Mesendoderm (in vitro differentiated cells): ENCODE data around the gene TRAPPC11.

Experiments used
- DNase-seq: peaks from one replicate; pipeline ENCODE4 v3.0.0; 2013
- H2AK5ac ChIP-seq: 2 replicates; pipeline ENCODE4 v1.6.1; 2013; ENCODE audit warnings: low read length, inconsistent platforms
- H2BK120ac ChIP-seq: 2 replicates; pipeline ENCODE4 v1.6.1; 2013; ENCODE audit warnings: low read depth, mild to moderate bottlenecking, low read length, moderate library complexity, mixed read lengths
- H2BK15ac ChIP-seq: replicated peaks from 2 replicates; pipeline ENCODE4 v1.6.1; 2013; ENCODE audit warnings: low read depth, mild to moderate bottlenecking, moderate library complexity
- H2BK5ac ChIP-seq: 2 replicates; pipeline ENCODE4 v1.6.1; 2013; ENCODE audit warnings: low read length, inconsistent platforms
- H3K18ac ChIP-seq: 2 replicates; pipeline ENCODE4 v1.6.1; 2013; ENCODE audit warnings: mild to moderate bottlenecking, low read length, mixed read lengths
- H3K23ac ChIP-seq: one replicate; pipeline ENCODE4 v1.6.1; 2013; ENCODE audit warnings: low read length
- H3K27ac ChIP-seq: 2 replicates; pipeline ENCODE4 v1.5.1; 2013; ENCODE audit warnings: low read depth, mild to moderate bottlenecking, inconsistent platforms, low read length, moderate library complexity
- H3K27me3 ChIP-seq: 2 replicates; pipeline ENCODE4 v1.6.1; 2013; ENCODE audit warnings: low read length, control low read depth, mild to moderate bottlenecking, inconsistent platforms; ENCODE audit not compliant: insufficient read depth, poor library complexity
- H3K36me3 ChIP-seq: 2 replicates; pipeline ENCODE4 v1.6.1; 2013; ENCODE audit warnings: low read length, inconsistent platforms; ENCODE audit not compliant: control insufficient read depth, insufficient read depth
- H3K4ac ChIP-seq: one replicate; pipeline ENCODE4 v1.6.1; 2013; ENCODE audit warnings: low read depth, mild to moderate bottlenecking, low read length, moderate library complexity
- H3K4me1 ChIP-seq: 2 replicates; pipeline ENCODE4 v1.6.1; 2013; ENCODE audit warnings: low read depth, low read length, inconsistent platforms; ENCODE audit not compliant: control insufficient read depth
- H3K4me2 ChIP-seq: 2 replicates; pipeline ENCODE4 v1.6.1; 2013; ENCODE audit warnings: low read length
- H3K4me3 ChIP-seq: 2 replicates; pipeline ENCODE4 v1.5.1; 2013; ENCODE audit warnings: mild to moderate bottlenecking, low read length
- H3K56ac ChIP-seq: one replicate; pipeline ENCODE4 v1.6.1; 2013; ENCODE audit warnings: low read length
- H3K79me1 ChIP-seq: 2 replicates; pipeline ENCODE4 v1.6.1; 2013; ENCODE audit warnings: low read length, inconsistent platforms
- H3K79me2 ChIP-seq: 2 replicates; pipeline ENCODE4 v1.6.1; 2013; ENCODE audit warnings: mild to moderate bottlenecking, low read length; ENCODE audit not compliant: control insufficient read depth, insufficient read depth
- H3K9ac ChIP-seq: 2 replicates; pipeline ENCODE4 v1.6.1; 2013; ENCODE audit warnings: low read length, inconsistent platforms
- H4K5ac ChIP-seq: one replicate; pipeline ENCODE4 v1.6.1; 2013; ENCODE audit warnings: low read length
- H4K8ac ChIP-seq: one replicate; pipeline ENCODE4 v1.6.1; 2013; ENCODE audit warnings: low read depth, mild to moderate bottlenecking, control low read depth, low read length, moderate library complexity
- WGBS: extraction: QIAGEN DNeasy Blood & Tissue Kit; methylation state at CpG from one replicate; pipeline ENCODE4 v1.1.7; 2013; ENCODE audit warnings: low lambda C conversion rate, missing lambda C conversion rate; ENCODE audit not compliant: insufficient coverage; ENCODE audit errors: extremely low coverage; 5-methylcytosine and 5-hydroxymethylcytosine counted together

TRAPPC11 gene

DNA sequence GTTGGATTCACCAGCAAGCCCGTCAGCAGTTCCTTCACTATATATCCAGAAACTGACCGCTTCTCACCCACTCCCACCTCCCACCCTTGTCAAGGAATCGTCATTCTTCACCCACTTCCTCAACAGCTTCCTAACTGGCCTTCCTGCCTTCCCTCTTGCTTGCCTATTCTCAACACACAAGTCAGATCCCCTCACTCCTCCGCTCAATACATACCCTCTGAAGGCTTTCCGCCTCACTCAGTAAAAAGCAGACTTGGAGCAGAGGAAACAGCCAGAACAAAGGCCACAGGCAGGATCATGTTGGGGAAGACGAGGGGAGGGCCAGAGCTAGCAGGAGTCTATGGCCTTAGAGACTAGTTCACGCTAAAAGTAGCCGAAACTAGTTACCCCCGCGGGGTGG, 23.8 kb upstream of the TRAPPC11 start:
- H3K18ac ChIP-seq, result no peak overlapping the region
- H3K4ac ChIP-seq, result no peak overlapping the region
- no peaks in the 10 kb centered on the region for H3K79me2 ChIP-seq
- no CpG with 5 or more reads among the region's 10 CpGs for WGBS
- H3K4me1 ChIP-seq, result no peaks in the 10 kb centered on the region
- H2BK15ac ChIP-seq, result no peak overlapping the region
- no peak overlapping the region for H2BK5ac ChIP-seq
- no peaks in the 10 kb centered on the region for H3K27me3 ChIP-seq
- no peak overlapping the region for H3K23ac ChIP-seq
- H2BK120ac ChIP-seq, result no peak overlapping the region
- no peak overlapping the region for H3K4me3 ChIP-seq
- H3K9ac ChIP-seq, result no peak overlapping the region
- no peaks in the 10 kb centered on the region for H3K36me3 ChIP-seq
- H2AK5ac ChIP-seq, result no peak overlapping the region
- no peaks in the 10 kb centered on the region for H3K79me1 ChIP-seq
- H3K4me2 ChIP-seq, result no peak overlapping the region
- no peak overlapping the region for H3K27ac ChIP-seq
- no peak overlapping the region for H4K8ac ChIP-seq
- peak; percentile 53 for DNase-seq
- peak overlapping the region; percentile 52 for H3K56ac ChIP-seq
- no peak overlapping the region for H4K5ac ChIP-seq

DNA sequence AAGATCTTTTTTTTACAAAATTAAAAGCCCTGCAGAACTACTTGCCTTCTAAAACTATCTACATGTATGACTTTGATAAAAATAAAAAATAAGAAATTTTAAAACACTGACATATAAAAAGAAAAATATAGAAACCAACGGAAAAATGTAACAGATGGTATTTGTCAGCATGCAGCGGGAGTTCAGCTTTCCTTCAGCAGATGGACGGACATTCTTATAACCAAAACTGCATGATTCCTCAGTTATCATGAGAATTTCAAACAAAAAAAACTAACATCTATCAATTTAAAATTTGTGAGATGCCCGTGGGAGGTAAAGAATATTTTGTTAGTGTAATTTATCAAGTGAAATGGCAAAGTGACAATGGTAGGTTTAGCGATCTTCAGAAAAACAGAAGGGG, 23.4 kb upstream of the TRAPPC11 start:
- DNase-seq, result no peak
- H4K5ac ChIP-seq, result no peak overlapping the region
- H3K79me1 ChIP-seq, result no peaks in the 10 kb centered on the region
- no peak overlapping the region for H3K23ac ChIP-seq
- H2BK5ac ChIP-seq, result no peak overlapping the region
- no peak overlapping the region for H3K18ac ChIP-seq
- no peak overlapping the region for H3K4me2 ChIP-seq
- no peaks in the 10 kb centered on the region for H3K27me3 ChIP-seq
- H3K9ac ChIP-seq, result no peak overlapping the region
- H3K36me3 ChIP-seq, result no peaks in the 10 kb centered on the region
- no peaks in the 10 kb centered on the region for H3K4me1 ChIP-seq
- no peak overlapping the region for H3K4ac ChIP-seq
- no peak overlapping the region for H3K27ac ChIP-seq
- no peaks in the 10 kb centered on the region for H3K79me2 ChIP-seq
- H3K4me3 ChIP-seq, result no peak overlapping the region
- no peak overlapping the region for H4K8ac ChIP-seq
- WGBS, result 100% methylated on average over 2 of the region's 5 CpGs
- no peak overlapping the region for H2BK120ac ChIP-seq
- H2BK15ac ChIP-seq, result no peak overlapping the region
- H3K56ac ChIP-seq, result no peak overlapping the region
- H2AK5ac ChIP-seq, result no peak overlapping the region

DNA sequence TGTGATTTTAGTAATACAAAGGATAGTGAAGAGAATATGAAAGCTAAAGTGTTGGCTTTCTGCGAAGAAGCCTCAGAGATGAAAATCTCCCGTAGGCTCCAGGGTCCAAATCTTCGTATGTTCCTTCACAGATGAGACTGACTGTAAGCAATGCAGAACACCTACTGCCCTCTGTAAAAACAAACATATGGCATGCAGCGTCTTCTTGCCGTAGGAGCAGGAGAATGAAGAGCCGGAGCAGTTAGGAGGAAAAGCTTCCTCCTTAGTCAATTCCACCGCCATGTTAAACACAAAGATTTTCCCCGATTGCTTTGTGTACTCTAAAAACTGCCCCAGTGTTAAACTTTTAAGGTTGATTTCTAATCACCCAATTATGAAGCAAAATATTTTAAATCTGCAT, 22.6 kb upstream of the TRAPPC11 start:
- H3K9ac ChIP-seq, result no peak overlapping the region
- H2BK5ac ChIP-seq, result no peak overlapping the region
- DNase-seq, result no peak
- no peaks in the 10 kb centered on the region for H3K27me3 ChIP-seq
- no peak overlapping the region for H3K4me3 ChIP-seq
- no peak overlapping the region for H3K4ac ChIP-seq
- H3K27ac ChIP-seq, result no peak overlapping the region
- no peak overlapping the region for H2BK15ac ChIP-seq
- H3K79me1 ChIP-seq, result no peaks in the 10 kb centered on the region
- H4K8ac ChIP-seq, result no peak overlapping the region
- H3K36me3 ChIP-seq, result no peaks in the 10 kb centered on the region
- no peak overlapping the region for H3K56ac ChIP-seq
- H3K4me1 ChIP-seq, result no peaks in the 10 kb centered on the region
- no peak overlapping the region for H2AK5ac ChIP-seq
- no peaks in the 10 kb centered on the region for H3K79me2 ChIP-seq
- H3K4me2 ChIP-seq, result no peak overlapping the region
- H3K23ac ChIP-seq, result no peak overlapping the region
- H4K5ac ChIP-seq, result no peak overlapping the region
- H2BK120ac ChIP-seq, result no peak overlapping the region
- H3K18ac ChIP-seq, result no peak overlapping the region
- no CpG with 5 or more reads among the region's 8 CpGs for WGBS

DNA sequence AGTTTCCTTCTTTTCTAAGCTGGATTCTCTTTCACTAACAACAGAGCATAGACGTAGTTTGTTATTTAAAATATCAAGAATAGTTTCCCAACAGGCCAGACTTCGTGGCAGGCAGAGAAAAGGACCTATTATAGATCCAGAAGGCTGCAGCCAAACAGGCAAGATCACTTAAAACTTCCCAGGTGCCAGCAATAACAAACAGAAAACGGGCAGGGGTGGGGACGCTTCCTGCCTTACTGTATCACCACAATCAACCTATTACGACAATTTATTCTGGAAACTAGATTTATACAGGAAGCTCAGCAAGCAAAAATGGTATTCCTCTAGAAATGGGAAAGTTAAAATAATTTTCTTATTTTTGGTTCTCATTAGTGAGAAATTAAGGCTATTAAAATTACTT, 22.2 kb upstream of the TRAPPC11 start:
- no peaks in the 10 kb centered on the region for H3K79me1 ChIP-seq
- no CpG with 5 or more reads among the region's 5 CpGs for WGBS

DNA sequence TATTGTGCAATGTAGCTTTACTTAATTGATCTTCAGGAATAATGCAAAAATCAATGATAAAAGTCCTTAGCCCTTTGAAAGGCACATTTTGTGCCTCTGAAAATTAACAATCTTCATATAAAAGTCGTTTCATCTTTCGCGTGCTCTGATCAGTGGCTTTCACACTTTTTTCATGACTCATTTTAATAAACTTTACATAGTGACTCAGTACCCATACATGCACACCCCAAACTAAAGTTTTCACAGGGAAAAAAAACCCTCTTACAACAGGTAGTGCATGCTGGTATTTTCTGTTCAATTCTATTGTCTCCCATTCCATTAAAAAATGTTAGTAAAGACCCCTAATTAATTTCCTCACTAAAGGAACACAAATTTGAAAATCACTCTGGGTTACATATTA, 21.6 kb upstream of the TRAPPC11 start:
- H3K9ac ChIP-seq, result no peak overlapping the region
- no peaks in the 10 kb centered on the region for H3K36me3 ChIP-seq
- WGBS, result no CpG with 5 or more reads among the region's 3 CpGs
- H3K79me1 ChIP-seq, result no peaks in the 10 kb centered on the region
- no peak overlapping the region for H3K56ac ChIP-seq
- DNase-seq, result no peak
- no peak overlapping the region for H2BK120ac ChIP-seq
- H3K4ac ChIP-seq, result no peak overlapping the region
- H3K27me3 ChIP-seq, result no peaks in the 10 kb centered on the region
- H2BK15ac ChIP-seq, result no peak overlapping the region
- H3K23ac ChIP-seq, result no peak overlapping the region
- no peaks in the 10 kb centered on the region for H3K4me1 ChIP-seq
- no peak overlapping the region for H2AK5ac ChIP-seq
- H4K5ac ChIP-seq, result no peak overlapping the region
- H3K79me2 ChIP-seq, result no peaks in the 10 kb centered on the region
- no peak overlapping the region for H3K4me2 ChIP-seq
- no peak overlapping the region for H2BK5ac ChIP-seq
- no peak overlapping the region for H4K8ac ChIP-seq
- no peak overlapping the region for H3K18ac ChIP-seq
- H3K4me3 ChIP-seq, result no peak overlapping the region
- no peak overlapping the region for H3K27ac ChIP-seq

More for the DNA sequence above, 22.2 kb upstream of the TRAPPC11 start:
- H3K27me3 ChIP-seq, result no peaks in the 10 kb centered on the region
- no peak overlapping the region for H3K56ac ChIP-seq
- no peak overlapping the region for H2BK5ac ChIP-seq
- no peaks in the 10 kb centered on the region for H3K36me3 ChIP-seq
- H2BK15ac ChIP-seq, result no peak overlapping the region
- no peak overlapping the region for H3K4me3 ChIP-seq
- no peak overlapping the region for H4K8ac ChIP-seq
- no peak overlapping the region for H4K5ac ChIP-seq
- H3K4ac ChIP-seq, result no peak overlapping the region
- no peaks in the 10 kb centered on the region for H3K79me2 ChIP-seq
- no peak overlapping the region for H3K27ac ChIP-seq
- H3K9ac ChIP-seq, result no peak overlapping the region
- no peak for DNase-seq
- H3K4me2 ChIP-seq, result no peak overlapping the region
- no peak overlapping the region for H3K23ac ChIP-seq
- no peaks in the 10 kb centered on the region for H3K4me1 ChIP-seq
- no peak overlapping the region for H2BK120ac ChIP-seq
- H2AK5ac ChIP-seq, result no peak overlapping the region
- no peak overlapping the region for H3K18ac ChIP-seq

DNA sequence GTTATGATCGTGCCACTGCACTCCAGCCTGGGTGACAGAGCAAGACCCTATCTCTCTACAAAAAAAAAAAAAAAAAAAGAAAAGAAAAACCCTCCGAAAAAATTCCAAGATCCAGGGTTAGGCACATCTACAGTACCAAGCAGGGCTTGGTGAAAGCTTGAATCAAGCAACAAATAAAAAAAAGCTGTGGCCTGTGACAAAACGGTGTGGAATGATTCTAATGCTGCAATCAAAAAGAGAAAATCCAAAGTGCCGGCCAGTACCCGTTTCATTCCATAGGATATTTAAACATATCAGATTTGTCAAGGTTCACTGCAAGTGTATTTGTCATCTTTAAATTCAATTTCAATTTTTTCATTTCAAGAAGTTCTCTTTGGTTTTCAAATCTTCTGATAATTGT, 20.7 kb upstream of the TRAPPC11 start:
- H4K8ac ChIP-seq, result no peak overlapping the region
- H3K27me3 ChIP-seq, result no peaks in the 10 kb centered on the region
- no peak overlapping the region for H3K56ac ChIP-seq
- H3K4me2 ChIP-seq, result no peak overlapping the region
- DNase-seq, result no peak
- H3K79me2 ChIP-seq, result no peaks in the 10 kb centered on the region
- no peak overlapping the region for H2BK15ac ChIP-seq
- no peaks in the 10 kb centered on the region for H3K4me1 ChIP-seq
- H3K4ac ChIP-seq, result no peak overlapping the region
- no peak overlapping the region for H3K18ac ChIP-seq
- H3K79me1 ChIP-seq, result no peaks in the 10 kb centered on the region
- no peaks in the 10 kb centered on the region for H3K36me3 ChIP-seq
- H2AK5ac ChIP-seq, result no peak overlapping the region
- H2BK5ac ChIP-seq, result no peak overlapping the region
- no peak overlapping the region for H3K9ac ChIP-seq
- H3K23ac ChIP-seq, result no peak overlapping the region
- H3K27ac ChIP-seq, result no peak overlapping the region
- no CpG with 5 or more reads among the region's 5 CpGs for WGBS
- no peak overlapping the region for H4K5ac ChIP-seq
- H3K4me3 ChIP-seq, result no peak overlapping the region
- no peak overlapping the region for H2BK120ac ChIP-seq
